ENCODE measurements around the gene SAXO1.

Gene SAXO1

GRCh38 chr9:18926513-18926912, 106.5 kb downstream of the SAXO1 start:
- H3K9me3 ChIP-seq: no peaks in the 10 kb centered on the region
- no peak overlapping the region for H3K4me3 ChIP-seq (ENCODE audit: low read depth in 1 of 2, low read length in 1 of 2)
- no peak overlapping the region for H3K27ac ChIP-seq
- H3K36me3 ChIP-seq: no peaks in the 10 kb centered on the region
- H3K4me1 ChIP-seq (ENCODE audit: control insufficient read depth in 1 of 2, insufficient read depth in 1 of 2, low read depth in 1 of 2, low read length in 1 of 2): no peaks in the 10 kb centered on the region
- TF ChIP-seq CTCF (IDR thresholded peaks at IDR 0.05): no peak
- H3K27me3 ChIP-seq: no peaks in the 10 kb centered on the region

- no peaks in the 10 kb centered on the region for H3K9me3 ChIP-seq
- no peak overlapping the region for H3K27ac ChIP-seq
- H3K4me3 ChIP-seq (ENCODE audit: low read depth in 1 of 2, low read length in 1 of 2): no peak overlapping the region
- no peaks in the 10 kb centered on the region for H3K36me3 ChIP-seq
- no peaks in the 10 kb centered on the region for H3K4me1 ChIP-seq (ENCODE audit: control insufficient read depth in 1 of 2, insufficient read depth in 1 of 2, low read depth in 1 of 2, low read length in 1 of 2)
- no peaks in the 10 kb centered on the region for H3K27me3 ChIP-seq
- TF ChIP-seq CTCF (IDR thresholded peaks at IDR 0.05): no peak
Measured at GRCh38 chr9:18925880-18926279, 107.1 kb downstream of the SAXO1 start.

GRCh38 chr9:18923671-18924430, 109.2 kb downstream of the SAXO1 start:
- H3K27me3 ChIP-seq: no peaks in the 10 kb centered on the region
- H3K4me3 ChIP-seq (ENCODE audit: low read depth in 1 of 2, low read length in 1 of 2): no peak overlapping the region
- no peak for TF ChIP-seq CTCF (IDR thresholded peaks at IDR 0.05)
- H3K4me1 ChIP-seq (ENCODE audit: control insufficient read depth in 1 of 2, insufficient read depth in 1 of 2, low read depth in 1 of 2, low read length in 1 of 2): no peaks in the 10 kb centered on the region
- no peaks in the 10 kb centered on the region for H3K36me3 ChIP-seq
- H3K27ac ChIP-seq: no peak overlapping the region
- H3K9me3 ChIP-seq: no peaks in the 10 kb centered on the region

GRCh38 chr9:18923167-18923566, 109.8 kb downstream of the SAXO1 start:
- Histone ChIP-seq H3K27me3 (no peaks in the 10 kb centered on the region), H3K4me3 (ENCODE audit: low read depth in 1 of 2, low read length in 1 of 2) (no peak overlapping the region), H3K27ac (no peak overlapping the region), H3K36me3 (no peaks in the 10 kb centered on the region), H3K4me1 (ENCODE audit: control insufficient read depth in 1 of 2, insufficient read depth in 1 of 2, low read depth in 1 of 2, low read length in 1 of 2) (no peaks in the 10 kb centered on the region), H3K9me3 (no peaks in the 10 kb centered on the region)
- no peak for TF ChIP-seq CTCF (IDR thresholded peaks at IDR 0.05)

GRCh38 chr9:18922161-18922885, 110.7 kb downstream of the SAXO1 start:
- no peak for TF ChIP-seq CTCF (IDR thresholded peaks at IDR 0.05)
- no peak overlapping the region for H3K4me3 ChIP-seq (ENCODE audit: low read depth in 1 of 2, low read length in 1 of 2)
- H3K4me1 ChIP-seq (ENCODE audit: control insufficient read depth in 1 of 2, insufficient read depth in 1 of 2, low read depth in 1 of 2, low read length in 1 of 2): no peaks in the 10 kb centered on the region
- H3K9me3 ChIP-seq: no peaks in the 10 kb centered on the region
- no peaks in the 10 kb centered on the region for H3K27me3 ChIP-seq
- no peak overlapping the region for H3K27ac ChIP-seq
- H3K36me3 ChIP-seq: no peaks in the 10 kb centered on the region
